NCI-H2107 treated with DMSO at 0.1 percent for 48 hours (cell line): ENCODE results near the gene JAZF1.
A peak's percentile ranks its signal among the peaks of the same experiment; 100 is the strongest.

Experiments
- DNase-seq: peaks from one replicate; lab custom pipeline; 2025; ENCODE audit not compliant: unreplicated experiment; lab: John Stamatoyannopoulos, UW

JAZF1 gene

GRCh38 chr7:28108747-28109146, 71.8 kb downstream of the JAZF1 start:
- DNase-seq = no peak

GRCh38 chr7:28107960-28108359, 72.6 kb downstream of the JAZF1 start:
- DNase-seq = no peak

GRCh38 chr7:28106321-28106829, 74.2 kb downstream of the JAZF1 start:
- DNase-seq = peak; percentile 82

GRCh38 chr7:28105234-28105633, 75.4 kb downstream of the JAZF1 start:
- DNase-seq = no peak

DNA sequence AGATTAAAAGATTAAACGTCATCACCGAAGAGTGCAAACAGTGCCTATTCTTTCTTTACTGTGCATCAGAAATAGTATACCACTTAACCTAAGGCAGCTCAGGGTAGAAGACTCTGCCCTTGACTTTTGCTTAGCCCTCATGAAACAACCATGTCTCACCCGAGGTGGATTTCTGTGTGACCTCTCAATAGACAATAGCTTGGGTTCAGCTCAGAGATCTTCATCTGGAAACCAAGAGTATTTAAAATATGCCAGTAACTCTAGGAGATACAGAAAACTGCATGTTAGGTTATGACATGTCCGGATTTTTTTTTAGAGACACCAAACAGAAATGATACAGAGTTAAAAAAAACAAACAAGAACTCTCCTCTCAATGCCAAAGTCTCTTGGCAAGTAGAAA, 75.8 kb downstream of the JAZF1 start:
- DNase-seq = no peak

DNA sequence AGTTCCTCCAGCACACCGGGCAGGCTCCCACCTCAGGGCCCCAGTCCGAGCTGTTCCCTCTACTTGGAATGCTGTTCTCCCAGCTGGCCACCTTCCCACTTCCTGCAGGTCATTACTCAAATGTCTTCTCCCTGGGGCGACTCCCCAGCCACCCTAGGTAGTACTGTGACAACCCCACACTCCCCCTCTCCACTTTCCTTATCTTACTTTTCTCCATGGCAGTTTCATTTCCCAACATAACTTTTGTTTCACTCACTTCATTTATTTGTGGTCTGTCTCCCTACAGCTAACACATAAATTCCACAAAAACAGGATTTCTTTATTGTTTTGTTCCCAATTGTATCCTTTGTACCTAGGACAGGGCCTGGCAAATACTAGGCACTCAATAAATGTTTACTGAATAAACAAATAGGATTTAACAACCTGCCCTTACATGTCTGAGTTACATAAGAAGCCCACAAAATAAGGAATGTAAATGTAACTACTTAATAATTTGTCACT, 76.5 kb downstream of the JAZF1 start:
- DNase-seq = no peak

- DNase-seq = no peak
These were observed 77.8 kb downstream of the JAZF1 start for GRCh38 chr7:28102797-28103196.

DNA sequence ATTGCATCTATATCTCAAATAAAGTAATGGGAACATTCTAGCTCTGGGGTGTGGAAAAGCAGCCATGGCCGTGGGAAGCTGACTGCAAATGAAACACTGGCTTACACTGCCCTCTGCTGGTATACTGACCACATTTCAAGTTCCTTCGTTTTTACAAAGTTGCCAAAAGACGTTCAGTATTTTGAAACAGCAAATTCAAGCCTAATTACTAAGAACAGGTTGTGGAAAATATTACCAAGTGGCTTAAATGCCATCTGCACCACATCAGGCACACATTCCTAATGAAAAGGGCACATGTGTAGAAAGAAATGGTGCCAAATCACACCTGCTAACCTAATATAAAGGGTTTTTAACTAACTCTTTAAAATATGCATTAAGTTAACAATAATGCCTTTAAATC, 83.9 kb downstream of the JAZF1 start:
- DNase-seq = peak; percentile 73

DNA sequence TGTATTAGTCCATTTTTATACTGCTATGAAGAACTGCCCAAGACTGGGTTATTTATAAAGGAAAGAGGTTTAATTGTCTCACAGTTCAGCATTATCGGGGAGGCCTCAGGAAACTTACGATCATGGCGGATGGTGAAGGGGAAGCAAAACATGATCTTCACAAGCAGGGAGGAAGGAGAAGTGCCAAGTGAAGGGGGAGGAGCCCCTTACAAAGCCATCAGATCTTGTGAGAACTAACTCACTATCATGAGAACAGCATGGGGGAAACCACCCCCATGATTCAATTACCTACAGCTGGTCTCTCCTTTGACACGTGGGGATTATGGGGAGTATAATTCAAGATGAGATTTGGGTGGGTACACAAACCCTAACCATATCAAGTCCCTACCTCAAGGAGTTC, 85.4 kb downstream of the JAZF1 start:
- DNase-seq = no peak

- DNase-seq = peak; percentile 54
These were observed 86.9 kb downstream of the JAZF1 start for GRCh38 chr7:28093623-28094232.

DNA sequence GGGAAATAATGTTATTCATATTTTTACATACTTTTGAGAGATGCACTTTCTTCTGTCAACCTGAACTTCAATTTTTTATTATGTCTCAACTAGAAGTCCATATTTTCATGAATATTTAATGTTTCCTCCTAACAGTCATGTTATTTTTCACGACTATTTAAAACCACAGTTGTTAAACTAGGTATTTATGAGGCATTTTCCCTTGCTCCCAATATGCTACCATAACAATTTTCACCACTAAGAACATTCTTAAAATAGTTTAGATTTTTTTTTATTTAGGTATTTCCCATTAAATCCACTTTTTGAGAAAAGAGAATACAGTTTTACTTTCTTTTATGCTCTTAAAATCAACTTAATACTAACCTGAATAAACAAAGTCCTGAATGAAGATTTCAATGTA, 89.4 kb downstream of the JAZF1 start:
- no peak for DNase-seq

- no peak for DNase-seq
These were observed 91.5 kb downstream of the JAZF1 start for GRCh38 chr7:28088901-28089714.

- DNase-seq = no peak
These were observed 92.6 kb downstream of the JAZF1 start for GRCh38 chr7:28088032-28088431.

- no peak for DNase-seq
These were observed 94.4 kb downstream of the JAZF1 start for GRCh38 chr7:28086198-28086597.

GRCh38 chr7:28083998-28084985, 96.3 kb downstream of the JAZF1 start:
- no peak for DNase-seq

DNA sequence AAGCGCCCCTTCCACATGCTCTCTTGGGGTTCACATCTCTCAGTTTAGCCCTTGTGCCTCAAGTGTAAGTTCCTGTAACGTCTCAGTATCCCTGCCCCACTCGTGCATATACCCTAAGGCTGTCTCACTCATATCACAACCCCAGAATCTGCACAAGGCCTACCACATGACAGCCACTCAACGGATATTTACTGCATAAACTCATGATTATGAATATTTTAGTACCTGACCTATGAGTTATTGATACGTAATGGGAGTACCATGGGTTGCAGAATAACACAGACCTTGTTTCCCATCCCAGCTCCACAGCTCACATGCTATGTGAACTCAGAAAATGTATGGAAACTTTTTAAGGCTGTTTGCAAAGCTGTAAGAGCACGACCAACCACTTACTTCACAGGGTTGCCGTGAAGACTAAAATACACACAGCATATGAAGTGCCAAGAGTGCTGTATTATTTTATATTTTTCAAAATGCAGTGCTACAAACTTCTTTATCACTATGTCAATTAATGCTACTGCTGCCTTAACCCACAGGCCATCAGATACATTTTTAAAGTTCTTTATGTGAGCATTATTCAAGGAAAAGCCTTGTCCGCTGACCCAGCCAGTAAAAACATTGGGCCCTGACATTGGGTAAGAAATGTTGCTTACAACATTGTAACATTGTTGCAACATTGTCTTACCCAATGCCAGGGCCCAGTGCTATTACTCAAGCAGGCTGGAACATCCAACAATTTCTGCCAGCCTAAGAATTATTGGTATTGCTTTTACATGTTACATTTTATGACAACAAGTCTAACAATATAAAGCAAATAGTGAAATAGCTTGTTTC, 97.2 kb downstream of the JAZF1 start:
- DNase-seq = no peak

- no peak for DNase-seq
These were observed 98.5 kb downstream of the JAZF1 start for GRCh38 chr7:28082071-28082470.

GRCh38 chr7:28081016-28081415, 99.6 kb downstream of the JAZF1 start:
- DNase-seq = no peak

GRCh38 chr7:28078036-28078901, 102.3 kb downstream of the JAZF1 start:
- DNase-seq = peak; percentile 67
